DOHH2 (cell line): ENCODE results near the gene PEMT.

Experiments used
- H3F3A ChIP-seq: fragments of 200-600 bp; sonication (generic), shearing (Covaris generic); 2 replicates; pipeline ENCODE4 v1.6.0; 2016; ENCODE audit warnings: antibody characterized with exemption, mild to moderate bottlenecking; ENCODE audit not compliant: control insufficient read depth, insufficient read depth
- H3K27ac ChIP-seq: fragments of 200-600 bp; sonication (generic); 2 replicates; pipeline ENCODE4 v1.5.1; 2014; ENCODE audit warnings: low read depth, mild to moderate bottlenecking, low read length, moderate library complexity
- H3K27me3 ChIP-seq: fragments of 200-600 bp; sonication (generic); 2 replicates; pipeline ENCODE4 v1.6.1; 2014; ENCODE audit warnings: mild to moderate bottlenecking, low read length, mixed read lengths; ENCODE audit not compliant: control insufficient read depth
- H3K36me3 ChIP-seq: fragments of 200-600 bp; sonication (generic); 2 replicates; pipeline ENCODE4 v1.6.1; 2014; ENCODE audit warnings: mild to moderate bottlenecking, low read length, moderate library complexity, mixed read lengths; ENCODE audit not compliant: control insufficient read depth
- H3K4me1 ChIP-seq: fragments of 200-600 bp; sonication (generic); 2 replicates; pipeline ENCODE4 v1.6.1; 2014; ENCODE audit warnings: mild to moderate bottlenecking, low read length, mixed read lengths; ENCODE audit not compliant: control insufficient read depth
- H3K4me2 ChIP-seq: fragments of 200-600 bp; sonication (generic); 2 replicates; pipeline ENCODE4 v1.6.0; 2014; ENCODE audit warnings: mild to moderate bottlenecking, low read length, moderate library complexity
- H3K4me3 ChIP-seq: fragments of 200-600 bp; sonication (generic); 2 replicates; pipeline ENCODE4 v1.5.1; 2014; ENCODE audit warnings: mild to moderate bottlenecking, low read length, mixed read lengths
- H3K79me2 ChIP-seq: fragments of 200-600 bp; sonication (generic); 2 replicates; pipeline ENCODE4 v1.6.1; 2014; ENCODE audit warnings: mild to moderate bottlenecking, low read length, mixed read lengths; ENCODE audit not compliant: control insufficient read depth
- H3K9me2 ChIP-seq: fragments of 200-600 bp; sonication (generic); replicated peaks from 2 replicates; pipeline ENCODE4 v1.6.1; 2014; ENCODE audit warnings: mild to moderate bottlenecking, low read length, mixed read lengths; ENCODE audit not compliant: control insufficient read depth
- H3K9me3 ChIP-seq: fragments of 200-600 bp; sonication (generic); 2 replicates; pipeline ENCODE4 v1.6.1; 2014; ENCODE audit warnings: antibody characterized with exemption, low read length, mixed read lengths; ENCODE audit not compliant: control insufficient read depth, insufficient read depth
- H4K20me1 ChIP-seq: fragments of 200-600 bp; sonication (generic); 2 replicates; pipeline ENCODE4 v1.6.0; 2014; ENCODE audit warnings: low read depth, mild to moderate bottlenecking, antibody characterized with exemption, low read length, moderate library complexity; ENCODE audit not compliant: control insufficient read depth, insufficient read depth
- EZH2phosphoT487 ChIP-seq: fragments of 200-600 bp; sonication (generic); IDR thresholded peaks from 2 replicates; pipeline ENCODE4 v1.6.1; 2017; ENCODE audit warnings: borderline replicate concordance, mild to moderate bottlenecking, antibody characterized with exemption, low read length, moderate library complexity, mixed read lengths
- TF ChIP-seq, protein P1 (sequence below): fragments of 200-600 bp; sonication (generic); IDR thresholded peaks from one replicate; pipeline ENCODE4 v1.5.1; 2014; ENCODE audit warnings: antibody characterized with exemption, mild to moderate bottlenecking, low read depth, low read length; ENCODE audit not compliant: poor library complexity, severe bottlenecking

PEMT gene

DNA sequence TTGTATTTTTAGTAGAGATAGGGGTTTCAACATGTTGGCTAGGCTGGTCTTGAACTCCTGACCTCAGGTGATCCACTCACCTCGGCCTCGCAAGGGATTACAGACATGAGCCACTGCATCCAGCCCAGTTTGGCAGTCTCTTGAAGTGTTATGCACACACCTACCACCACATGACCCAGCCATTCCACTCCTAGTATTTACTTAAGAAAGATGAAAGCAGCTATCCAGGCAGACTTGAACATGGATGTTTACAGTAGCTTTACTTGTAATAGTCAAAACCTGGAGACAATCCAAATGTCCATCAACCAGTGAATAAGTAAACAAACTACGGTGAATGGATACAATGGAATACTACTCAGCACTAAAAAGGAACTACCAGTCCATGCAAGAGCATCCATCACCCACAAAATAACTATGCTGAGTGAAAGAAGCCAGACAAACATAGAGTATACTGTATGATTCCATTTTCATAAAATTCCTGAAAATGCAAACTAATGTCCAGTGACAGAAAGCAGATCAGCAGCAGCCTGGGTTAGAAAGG, 57.5 kb downstream of the PEMT start:
- Histone ChIP-seq H3K27me3 (no peaks in the 10 kb centered on the region), H3K4me1 (no peaks in the 10 kb centered on the region), H3F3A (no peaks in the 10 kb centered on the region), H3K27ac (no peak overlapping the region), H3K9me3 (no peaks in the 10 kb centered on the region), H3K36me3 (no peaks in the 10 kb centered on the region), H3K79me2 (no peaks in the 10 kb centered on the region), H3K9me2 (no peaks in the 10 kb centered on the region), H4K20me1 (no peaks in the 10 kb centered on the region; the same call in 1 of the 2 replicates), H3K4me2 (no peak overlapping the region), H3K4me3 (no peak overlapping the region)
- no peak for TF ChIP-seq EZH2phosphoT487
- TF ChIP-seq, protein P1, sequence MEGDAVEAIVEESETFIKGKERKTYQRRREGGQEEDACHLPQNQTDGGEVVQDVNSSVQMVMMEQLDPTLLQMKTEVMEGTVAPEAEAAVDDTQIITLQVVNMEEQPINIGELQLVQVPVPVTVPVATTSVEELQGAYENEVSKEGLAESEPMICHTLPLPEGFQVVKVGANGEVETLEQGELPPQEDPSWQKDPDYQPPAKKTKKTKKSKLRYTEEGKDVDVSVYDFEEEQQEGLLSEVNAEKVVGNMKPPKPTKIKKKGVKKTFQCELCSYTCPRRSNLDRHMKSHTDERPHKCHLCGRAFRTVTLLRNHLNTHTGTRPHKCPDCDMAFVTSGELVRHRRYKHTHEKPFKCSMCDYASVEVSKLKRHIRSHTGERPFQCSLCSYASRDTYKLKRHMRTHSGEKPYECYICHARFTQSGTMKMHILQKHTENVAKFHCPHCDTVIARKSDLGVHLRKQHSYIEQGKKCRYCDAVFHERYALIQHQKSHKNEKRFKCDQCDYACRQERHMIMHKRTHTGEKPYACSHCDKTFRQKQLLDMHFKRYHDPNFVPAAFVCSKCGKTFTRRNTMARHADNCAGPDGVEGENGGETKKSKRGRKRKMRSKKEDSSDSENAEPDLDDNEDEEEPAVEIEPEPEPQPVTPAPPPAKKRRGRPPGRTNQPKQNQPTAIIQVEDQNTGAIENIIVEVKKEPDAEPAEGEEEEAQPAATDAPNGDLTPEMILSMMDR, result no peak

DNA sequence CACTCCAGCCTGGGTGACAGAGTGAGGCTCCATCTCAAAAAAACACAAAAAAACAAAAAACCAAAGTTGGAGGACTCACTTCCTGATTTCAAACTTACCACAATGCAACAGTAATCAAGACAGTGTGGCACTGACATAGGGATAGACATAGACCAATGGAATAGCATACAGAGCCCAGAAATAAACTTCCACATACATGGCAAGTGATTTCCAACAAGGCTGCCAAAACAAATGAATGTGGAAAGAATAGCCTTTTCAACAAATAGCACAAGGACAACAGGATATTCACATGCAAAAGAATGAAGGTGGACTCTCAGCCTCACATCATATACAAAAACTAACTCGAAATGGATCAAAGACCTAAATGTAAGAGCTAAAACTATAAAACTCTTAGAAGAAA, 58.5 kb downstream of the PEMT start:
- no peaks in the 10 kb centered on the region for H3K4me1 ChIP-seq
- H3K4me3 ChIP-seq, result no peak overlapping the region
- no peaks in the 10 kb centered on the region for H3F3A ChIP-seq
- H3K36me3 ChIP-seq, result no peaks in the 10 kb centered on the region
- H3K27ac ChIP-seq, result no peak overlapping the region
- H3K9me2 ChIP-seq, result no peaks in the 10 kb centered on the region
- H3K79me2 ChIP-seq, result no peaks in the 10 kb centered on the region
- TF ChIP-seq, protein P1, result no peak
- TF ChIP-seq EZH2phosphoT487, result no peak
- no peaks in the 10 kb centered on the region for H3K27me3 ChIP-seq
- H3K4me2 ChIP-seq, result no peak overlapping the region
- H4K20me1 ChIP-seq, result no peaks in the 10 kb centered on the region; the same call in 1 of the 2 replicates
- no peaks in the 10 kb centered on the region for H3K9me3 ChIP-seq

DNA sequence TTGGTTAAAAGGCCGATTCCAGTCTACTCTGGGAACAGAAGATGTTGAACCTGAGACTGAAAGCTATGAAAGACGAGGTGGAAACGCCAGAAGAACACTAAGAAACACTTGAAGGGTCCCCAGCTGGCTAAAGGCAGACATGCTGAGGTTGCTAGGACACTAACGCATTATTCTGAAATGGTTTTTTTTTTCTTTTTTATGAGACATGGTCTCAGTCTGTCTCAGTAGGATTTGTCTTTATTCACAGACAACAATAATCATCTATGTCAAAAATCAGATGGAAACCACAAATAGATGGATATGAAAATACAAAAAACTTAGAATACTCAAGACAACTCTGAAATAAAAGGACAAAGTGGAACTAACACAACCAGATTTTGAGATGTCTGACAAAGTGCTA, 60.4 kb downstream of the PEMT start:
- no peaks in the 10 kb centered on the region for H3K9me3 ChIP-seq
- H3K27ac ChIP-seq, result no peak overlapping the region
- no peak overlapping the region for H3K4me2 ChIP-seq
- no peaks in the 10 kb centered on the region for H3K9me2 ChIP-seq
- no peaks in the 10 kb centered on the region; the same call in 1 of the 2 replicates for H4K20me1 ChIP-seq
- no peaks in the 10 kb centered on the region for H3F3A ChIP-seq
- H3K4me3 ChIP-seq, result no peak overlapping the region
- no peaks in the 10 kb centered on the region for H3K36me3 ChIP-seq
- no peaks in the 10 kb centered on the region for H3K79me2 ChIP-seq
- no peak for TF ChIP-seq EZH2phosphoT487
- TF ChIP-seq, protein P1, result no peak
- H3K4me1 ChIP-seq, result no peaks in the 10 kb centered on the region
- H3K27me3 ChIP-seq, result no peaks in the 10 kb centered on the region
